Activated CD8-positive, alpha-beta memory T cell treated with anti-CD3 and anti-CD28 coated beads for 24 hours (primary cell): ENCODE measurements around the gene MICAL2.

ENCODE experiments used
- DNase-seq: peaks from one replicate; pipeline ENCODE4 v3.0.0-alpha.2; 2020

MICAL2 gene, protein sequence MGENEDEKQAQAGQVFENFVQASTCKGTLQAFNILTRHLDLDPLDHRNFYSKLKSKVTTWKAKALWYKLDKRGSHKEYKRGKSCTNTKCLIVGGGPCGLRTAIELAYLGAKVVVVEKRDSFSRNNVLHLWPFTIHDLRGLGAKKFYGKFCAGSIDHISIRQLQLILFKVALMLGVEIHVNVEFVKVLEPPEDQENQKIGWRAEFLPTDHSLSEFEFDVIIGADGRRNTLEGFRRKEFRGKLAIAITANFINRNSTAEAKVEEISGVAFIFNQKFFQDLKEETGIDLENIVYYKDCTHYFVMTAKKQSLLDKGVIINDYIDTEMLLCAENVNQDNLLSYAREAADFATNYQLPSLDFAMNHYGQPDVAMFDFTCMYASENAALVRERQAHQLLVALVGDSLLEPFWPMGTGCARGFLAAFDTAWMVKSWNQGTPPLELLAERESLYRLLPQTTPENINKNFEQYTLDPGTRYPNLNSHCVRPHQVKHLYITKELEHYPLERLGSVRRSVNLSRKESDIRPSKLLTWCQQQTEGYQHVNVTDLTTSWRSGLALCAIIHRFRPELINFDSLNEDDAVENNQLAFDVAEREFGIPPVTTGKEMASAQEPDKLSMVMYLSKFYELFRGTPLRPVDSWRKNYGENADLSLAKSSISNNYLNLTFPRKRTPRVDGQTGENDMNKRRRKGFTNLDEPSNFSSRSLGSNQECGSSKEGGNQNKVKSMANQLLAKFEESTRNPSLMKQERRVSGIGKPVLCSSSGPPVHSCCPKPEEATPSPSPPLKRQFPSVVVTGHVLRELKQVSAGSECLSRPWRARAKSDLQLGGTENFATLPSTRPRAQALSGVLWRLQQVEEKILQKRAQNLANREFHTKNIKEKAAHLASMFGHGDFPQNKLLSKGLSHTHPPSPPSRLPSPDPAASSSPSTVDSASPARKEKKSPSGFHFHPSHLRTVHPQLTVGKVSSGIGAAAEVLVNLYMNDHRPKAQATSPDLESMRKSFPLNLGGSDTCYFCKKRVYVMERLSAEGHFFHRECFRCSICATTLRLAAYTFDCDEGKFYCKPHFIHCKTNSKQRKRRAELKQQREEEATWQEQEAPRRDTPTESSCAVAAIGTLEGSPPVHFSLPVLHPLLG

DNA sequence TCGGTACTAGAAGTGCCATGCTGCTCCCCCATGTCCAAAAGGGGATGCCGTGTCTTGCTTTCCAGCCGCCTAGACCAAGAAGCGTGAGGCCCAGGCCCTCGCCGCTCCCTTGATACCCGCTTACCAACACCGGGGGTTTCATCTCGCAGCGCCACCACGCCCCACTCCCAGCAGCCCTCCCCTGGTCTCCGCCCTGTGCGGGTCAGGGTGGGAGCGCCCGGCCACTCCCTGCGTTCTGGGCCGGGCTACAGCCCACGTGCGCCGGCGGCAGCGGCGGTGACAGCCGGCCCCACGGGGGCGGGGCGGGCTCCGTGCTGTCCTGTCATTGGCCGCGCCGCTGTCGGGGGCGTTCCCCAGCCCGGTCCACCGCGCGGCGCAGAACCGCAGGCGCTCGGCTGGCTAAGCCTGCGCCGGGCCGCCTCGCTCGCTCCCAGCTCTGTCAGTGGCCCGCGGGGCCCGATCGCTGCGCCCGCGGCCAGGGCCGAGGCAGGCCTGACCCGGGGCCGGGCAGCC is at the start of gene MICAL2:
Gene MICAL2 (plus strand): TSS at position 390 of the 513 bp plus-strand sequence. CDS start 51,566 bp downstream, outside the sequence.
- DNase-seq, result peak; percentile 92

DNA sequence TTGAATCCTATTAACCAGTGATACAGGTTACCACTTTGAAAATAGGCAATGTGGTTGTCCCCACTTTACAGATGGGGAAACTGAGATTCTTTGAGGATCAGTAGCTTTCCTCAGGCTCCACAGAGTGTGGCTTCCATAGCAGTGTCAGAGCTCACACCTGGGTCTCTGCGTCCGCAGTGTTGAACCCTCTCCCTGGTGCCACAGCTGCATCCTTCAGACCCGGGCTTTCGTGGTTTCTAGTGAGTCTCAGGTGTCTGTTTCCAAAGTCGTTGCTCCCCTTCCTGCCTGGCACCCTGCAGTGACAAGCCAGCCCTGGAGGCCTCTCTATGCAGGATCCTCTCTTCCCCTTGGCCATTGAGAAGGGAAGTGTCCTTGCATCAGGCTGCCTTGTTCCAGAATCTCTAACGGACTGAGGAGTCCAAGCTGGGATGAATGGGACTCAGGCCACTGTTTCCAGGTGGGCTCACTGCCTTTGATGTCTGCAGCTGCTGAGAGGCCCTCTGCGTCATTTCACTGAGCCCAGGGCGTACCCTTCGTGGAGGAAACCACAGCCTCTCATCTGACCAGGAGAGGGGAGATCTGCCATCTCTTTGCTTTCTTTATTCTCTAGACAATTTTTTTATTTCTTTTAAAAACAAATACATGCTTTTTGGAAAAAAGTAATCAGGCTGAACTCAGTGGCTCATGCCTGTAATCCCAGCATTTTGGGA is 48.4 kb upstream of the MICAL2 start:
- no peak for DNase-seq

DNA sequence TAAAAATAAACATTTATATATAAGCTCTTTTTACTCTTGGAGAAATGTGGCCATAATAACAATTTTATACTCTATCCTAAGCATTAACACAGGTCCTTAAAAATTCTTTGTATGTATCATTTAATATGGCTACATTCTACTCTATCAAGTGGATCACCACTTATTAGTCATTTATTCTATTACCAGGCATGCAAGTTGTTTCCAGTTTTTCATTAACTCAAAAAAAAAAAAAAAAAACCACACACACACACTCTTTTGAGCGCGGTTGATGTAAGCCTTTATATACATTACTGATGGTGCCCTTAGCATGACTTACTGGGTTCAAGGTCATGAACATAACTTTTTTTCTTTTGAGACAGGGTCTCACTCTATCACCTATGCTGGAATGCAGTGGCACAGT is 47.1 kb upstream of the MICAL2 start:
- DNase-seq, result no peak

DNA sequence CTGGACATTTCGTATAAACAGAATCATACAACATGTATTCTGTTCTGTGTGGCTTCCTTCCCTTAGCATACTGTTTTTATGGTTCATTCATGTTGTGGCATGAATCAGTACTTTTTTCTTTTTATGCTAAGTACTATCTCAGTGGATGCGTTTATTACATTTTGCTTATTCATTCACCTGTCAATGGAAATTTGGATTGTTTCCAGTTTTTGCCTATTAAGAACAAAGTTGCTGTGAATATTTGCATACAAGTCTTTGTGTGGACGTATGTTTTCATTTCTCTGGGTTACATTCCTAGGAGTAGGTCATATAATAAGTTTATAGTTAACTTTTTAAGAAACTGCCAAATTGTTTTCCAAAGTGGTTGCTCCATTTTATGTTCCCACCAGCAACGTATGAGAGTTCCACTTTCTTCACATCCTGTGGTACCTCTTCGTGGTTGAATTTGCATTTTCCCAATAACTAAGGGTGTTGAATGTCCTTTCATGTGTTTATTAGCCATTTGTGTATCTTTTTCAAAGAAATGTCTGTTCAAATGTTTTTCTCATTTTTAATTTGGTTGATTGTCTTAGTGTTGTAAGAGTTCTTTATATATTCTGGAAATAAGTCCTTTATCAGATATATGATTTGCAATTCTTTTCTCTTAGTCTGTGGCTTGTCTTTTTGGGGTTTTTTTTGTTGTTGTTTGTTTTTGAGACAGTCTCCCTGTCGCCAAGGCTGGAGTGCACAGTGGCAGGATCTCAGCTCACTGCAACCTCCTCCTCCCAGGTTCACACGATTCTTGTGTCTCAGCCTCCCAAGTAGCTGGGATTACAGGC is 46.0 kb upstream of the MICAL2 start:
- DNase-seq, result no peak

DNA sequence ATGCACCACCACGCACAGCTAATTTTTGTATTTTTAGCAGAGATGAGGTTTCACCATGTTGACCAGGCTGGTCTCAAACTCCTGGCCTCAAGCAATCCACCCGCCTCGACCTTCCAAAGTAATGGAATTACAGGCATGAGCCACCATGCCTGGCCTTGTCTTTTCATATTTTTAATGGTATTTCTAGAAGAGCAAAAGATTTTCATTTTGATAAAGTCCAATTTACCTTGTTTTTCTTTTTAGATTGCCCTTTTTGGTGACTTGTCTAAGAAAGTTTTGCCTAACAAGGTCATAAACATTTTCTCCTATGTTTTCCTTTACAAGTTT is 45.5 kb upstream of the MICAL2 start:
- DNase-seq, result no peak

DNA sequence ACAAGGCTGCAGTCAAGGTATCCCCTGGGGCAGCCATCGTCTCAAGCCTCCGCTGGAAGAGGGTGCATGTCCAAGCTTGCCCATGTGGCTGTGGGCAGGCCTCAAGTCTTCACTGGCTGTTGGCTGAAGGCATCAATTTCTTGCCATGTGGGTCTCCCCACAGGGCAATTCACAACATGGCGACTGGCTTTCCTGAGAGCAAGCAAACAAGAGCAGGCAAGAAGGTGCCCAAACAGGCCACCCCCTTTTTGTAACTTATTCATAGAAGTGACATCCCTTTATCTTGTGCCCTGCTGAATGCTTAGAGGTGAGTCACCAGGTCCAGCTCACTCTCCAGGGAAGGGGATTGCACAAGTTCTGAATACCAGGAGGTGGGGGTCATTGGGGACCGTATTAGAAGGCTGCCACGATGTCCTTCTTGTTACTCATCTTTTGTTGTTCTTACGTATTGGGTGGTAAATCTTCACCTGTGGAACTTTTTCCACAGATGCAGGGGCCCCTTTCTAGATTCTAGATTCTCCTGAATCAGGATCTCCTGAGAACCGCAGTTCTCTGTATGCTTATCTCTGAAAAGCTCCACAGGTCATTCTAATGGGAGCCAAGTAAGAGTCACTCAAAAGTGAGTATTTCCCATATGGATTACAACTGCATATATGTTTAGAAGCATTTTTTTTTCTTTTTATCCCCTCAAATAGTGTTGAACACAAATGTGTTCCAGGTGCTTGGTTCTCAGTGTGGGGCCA is 44.2 kb upstream of the MICAL2 start:
- DNase-seq, result no peak

DNA sequence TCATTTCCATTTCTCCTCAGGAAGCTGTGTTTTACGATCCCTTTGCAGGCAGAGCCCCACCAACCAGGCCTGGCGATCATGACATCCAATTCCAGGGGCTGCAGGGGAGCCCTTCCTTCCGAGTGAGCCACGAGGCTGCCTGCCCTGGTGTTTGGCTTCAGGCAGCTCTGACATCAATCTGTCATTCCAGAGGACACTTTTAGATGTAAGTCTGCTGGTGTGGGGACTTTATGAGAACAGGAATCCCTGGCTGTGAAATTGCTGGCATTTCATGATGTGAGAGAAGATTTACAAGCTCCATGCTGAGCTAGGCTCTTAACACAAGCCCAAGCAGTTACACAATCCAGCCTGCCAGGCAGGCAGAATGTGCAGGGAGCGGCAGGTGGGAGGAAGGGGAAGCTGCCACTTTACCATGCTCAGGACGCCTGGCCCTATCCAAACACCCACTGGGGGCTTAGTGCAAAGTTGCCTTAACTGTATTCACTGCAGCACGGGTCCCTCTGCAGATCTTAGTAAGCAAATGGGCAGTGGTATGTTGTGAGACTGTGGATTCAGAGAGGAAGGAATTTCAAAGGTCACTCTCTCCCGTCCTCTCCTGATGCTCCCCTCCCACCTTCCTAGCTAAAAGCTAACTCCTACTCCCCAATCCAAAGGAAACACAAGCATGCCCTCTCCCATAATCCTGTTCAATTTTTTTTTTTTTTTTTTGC is 43.4 kb upstream of the MICAL2 start:
- no peak for DNase-seq

DNA sequence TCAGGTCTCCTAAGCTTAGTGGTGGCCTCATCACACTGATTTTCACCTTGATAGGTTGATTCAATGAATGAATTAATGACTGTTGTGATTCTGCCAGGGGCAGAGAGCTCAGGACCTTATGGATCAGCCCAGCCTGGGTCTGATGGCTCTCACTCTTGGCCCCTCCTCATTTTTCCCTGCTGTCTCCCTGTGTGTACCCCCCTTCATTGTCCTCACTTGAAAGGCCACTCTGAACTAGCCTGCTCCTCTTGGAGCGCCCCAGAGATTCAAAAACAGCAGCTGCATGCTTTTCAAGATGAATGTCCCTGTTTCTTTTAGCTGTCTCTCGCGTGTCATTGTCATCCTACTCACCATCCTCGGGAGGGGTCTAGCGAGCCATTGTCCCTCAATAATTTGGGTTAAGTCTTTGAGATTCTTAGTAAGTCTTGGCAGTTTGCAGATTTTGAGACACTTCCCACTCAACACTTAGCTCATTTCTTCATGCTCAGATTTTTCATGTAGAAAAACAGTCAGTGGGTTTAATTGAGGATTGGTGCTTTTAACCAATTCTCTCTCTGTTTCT is 42.5 kb upstream of the MICAL2 start:
- no peak for DNase-seq

DNA sequence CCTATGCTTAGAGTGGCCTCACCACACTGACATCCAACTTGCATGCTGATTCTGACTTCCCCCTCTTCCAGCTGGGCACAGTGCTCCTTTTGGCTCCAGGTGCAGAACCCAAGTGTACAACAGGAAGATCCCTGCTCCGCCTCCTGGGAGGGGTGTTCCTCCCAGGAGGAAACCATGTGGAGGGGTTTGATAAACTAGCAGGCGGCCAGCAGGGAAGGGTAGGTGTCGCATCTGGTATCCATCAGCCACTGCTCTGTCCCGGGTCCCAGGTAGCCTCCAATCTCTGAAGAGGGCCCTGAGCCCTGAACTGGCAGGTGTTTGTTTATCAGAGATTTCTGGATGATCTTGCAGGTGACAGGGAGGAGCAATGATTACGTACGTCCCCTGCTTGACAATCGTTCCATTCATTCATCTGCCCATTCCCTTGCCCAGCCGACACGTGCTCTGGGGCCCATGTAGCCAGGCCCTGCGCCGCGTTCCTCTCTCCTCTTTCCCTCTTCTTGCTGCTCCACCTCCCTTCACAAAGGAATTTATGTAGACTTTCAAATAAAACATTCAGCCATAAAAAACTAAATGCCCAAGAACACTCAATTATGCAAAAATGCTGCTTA is 41.2 kb upstream of the MICAL2 start:
- no peak for DNase-seq

DNA sequence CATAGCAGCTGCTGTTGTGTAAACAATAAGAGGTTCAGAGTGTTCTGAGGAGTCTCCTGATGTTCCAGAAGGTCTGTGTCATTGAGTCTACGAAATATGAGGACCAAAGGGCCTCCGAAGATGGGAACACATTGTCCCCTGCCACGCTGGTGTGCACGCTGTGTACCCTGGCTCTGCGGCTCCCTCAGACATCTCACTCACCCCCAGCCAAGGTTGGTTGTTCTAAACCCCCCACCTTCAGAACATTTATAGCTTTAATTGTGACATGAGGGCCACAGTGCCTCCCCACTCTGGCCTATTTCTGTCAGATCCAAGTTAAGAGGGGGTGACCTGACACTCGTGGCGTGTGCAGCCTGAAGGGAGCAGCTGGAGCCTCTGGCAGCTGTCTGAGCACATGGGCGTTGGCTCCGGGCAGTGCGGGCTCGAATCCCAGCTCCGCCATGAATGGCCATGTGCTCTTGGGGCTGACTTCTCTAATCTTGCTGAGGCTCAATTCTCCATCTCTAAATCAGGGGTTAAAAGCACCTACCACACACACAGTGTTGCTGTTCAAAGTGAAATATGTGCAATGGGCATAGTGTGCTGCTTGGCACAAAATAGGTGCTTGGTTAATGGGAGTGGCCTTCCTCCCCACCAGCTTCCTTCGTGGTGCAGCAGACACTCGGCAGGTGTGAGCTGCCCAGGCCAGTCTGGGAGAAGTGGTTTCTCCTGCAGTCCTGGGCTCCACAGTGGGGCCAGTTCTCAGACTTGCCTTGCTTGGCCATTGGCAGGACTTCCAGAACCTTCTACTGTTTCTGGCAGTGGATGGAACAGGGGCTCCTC is 39.7 kb upstream of the MICAL2 start:
- DNase-seq, result no peak

DNA sequence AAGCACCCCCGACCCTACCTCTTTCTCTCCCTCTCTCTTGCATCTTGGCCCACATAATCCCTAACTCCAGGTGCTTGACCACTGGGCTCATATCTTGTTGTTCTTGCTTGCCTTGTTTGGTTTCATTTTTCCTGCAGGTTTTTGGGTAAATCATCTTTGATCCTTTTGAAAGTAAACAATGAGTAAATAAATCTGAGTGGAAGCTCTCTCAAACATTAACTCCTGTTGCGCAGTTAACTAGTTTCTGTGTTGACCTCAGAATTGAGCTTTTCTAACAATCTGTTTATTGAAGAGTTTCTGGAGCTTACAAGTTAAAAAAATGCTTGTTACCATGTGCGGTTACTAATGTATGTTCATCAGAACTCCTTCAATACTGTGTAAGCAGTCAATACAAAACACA is 38.8 kb upstream of the MICAL2 start:
- no peak for DNase-seq

DNA sequence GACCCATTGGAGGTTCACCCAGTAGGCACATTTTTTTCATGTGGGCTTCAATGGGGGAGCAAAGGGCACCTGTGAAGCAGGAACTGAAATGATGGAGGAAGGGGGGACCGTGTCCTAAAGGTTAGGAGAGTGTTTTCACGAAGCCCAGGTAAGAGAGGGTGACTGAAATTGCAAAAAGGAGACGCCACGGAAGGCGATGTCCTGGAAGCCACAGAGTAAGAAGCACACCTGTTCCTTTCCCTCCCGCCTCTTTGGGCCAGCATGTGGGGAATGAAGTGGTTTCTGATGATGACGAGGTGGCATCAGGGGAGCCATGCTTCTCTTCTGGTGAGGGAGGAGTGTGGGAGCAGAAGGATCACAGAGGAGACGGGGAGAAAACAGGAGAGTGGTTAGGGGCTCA is 37.0 kb upstream of the MICAL2 start:
- DNase-seq, result no peak

DNA sequence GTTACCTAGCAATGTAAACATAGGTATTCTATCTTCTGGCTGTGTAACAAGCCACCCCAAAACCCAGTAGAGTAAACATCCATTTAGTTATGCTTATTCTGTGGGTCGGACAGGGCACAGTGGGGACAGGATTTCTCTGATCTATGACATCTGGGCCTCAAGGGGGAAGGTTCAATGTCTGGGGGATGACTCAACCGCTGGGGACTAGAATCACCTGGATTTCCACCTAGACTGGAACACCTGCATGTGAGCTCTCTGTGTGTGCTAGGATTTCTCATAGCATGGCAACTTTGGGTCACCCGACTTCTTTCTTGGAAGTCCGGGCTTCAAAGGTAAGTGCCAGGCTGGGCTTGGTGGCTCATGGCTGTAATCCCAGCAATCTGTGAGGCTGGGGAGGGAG is 36.5 kb upstream of the MICAL2 start:
- DNase-seq, result no peak

DNA sequence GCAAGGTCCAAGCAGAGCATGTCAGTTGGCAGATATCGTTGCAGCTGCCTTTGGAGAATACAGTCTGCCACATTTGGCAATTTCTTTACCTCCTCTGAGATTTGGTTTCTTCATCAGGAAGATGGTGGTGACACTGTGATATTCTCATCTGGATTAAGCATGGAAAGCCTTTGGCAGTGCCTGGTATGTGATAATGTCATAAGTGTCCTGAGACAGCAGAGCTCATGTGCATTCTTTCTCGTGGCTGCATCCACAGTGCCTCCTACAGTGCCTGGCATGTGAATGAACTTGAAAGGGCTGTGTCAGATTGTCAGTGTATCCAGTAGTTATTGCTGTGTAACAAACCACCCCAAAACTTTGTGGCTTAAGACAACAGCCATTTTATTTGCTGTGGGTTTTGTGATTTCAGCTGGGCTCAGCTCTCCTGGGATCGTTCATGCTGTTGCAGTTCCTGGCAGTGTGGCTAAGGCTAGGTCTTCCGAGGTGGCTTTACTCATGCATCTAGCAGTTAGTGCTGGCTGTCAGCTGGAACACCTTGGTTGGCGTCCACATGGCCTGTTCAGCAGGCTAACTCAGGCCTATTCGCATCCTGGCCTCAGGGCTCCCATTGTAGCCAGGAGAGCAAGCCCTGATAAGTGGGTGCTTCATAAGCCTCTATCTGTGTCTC is 35.7 kb upstream of the MICAL2 start:
- DNase-seq, result no peak

DNA sequence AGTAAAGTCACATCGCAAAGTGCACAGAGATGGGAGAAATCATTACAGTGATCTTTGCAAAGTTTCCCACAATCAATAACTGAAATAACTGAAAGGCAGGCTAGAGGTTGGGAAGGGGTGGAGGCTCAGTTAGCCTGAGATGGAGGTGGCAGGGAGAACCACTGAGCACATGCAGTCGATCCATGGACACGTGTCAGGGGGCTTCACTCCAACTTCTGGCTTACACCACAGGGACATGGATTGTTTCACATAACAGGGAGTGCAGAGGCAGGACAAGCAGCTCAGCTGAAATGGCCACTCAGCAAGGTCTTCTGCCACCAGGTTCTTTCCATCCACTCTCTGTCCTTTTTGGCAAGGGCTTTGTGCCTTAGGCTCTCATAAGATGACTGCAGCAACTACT is 35.1 kb upstream of the MICAL2 start:
- DNase-seq, result no peak

DNA sequence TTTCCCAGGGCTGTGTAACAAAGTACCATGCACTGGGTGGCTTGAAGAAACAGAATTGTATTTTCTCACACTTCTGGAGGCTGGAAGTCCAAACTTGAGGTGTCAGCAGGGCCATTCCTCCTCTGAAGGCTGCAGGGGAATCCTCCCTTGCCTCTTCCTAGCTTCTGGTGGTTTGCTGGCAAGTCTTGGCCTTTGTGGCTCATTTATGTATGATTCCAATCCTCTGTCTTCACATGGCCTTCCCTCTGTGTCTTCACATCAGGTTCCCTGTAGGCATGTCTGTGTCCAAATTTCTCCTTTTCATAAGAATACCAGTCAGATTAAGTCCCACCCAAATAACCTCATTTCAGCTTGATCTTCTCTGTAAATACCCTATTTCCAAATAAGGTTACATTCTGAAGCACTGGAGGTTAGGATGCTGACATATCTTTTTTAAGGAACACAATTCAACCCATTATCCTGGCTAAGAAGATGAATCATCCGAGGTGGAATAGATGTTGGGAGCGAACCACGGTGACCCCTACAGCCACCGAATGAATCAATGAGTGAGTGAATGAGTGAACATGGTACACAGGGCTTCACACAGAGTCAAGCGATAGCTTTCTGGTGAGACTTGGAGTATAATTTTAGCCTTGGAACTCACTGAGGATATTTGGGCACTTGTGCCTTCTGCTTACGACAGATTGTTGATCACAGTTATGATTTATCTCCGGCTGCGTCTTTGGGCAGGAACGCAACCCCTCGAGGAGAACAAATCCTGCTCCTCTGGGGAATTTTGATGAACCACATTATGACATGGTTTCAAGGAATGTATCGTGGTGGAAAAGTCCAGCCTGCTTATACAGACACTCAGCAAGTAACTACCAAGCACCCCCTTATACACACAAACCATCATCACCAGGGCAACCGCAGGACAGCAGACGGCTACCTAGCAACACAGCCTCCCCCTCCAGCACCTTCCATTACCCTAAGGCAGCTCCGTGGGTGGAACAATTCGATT is 34.3 kb upstream of the MICAL2 start:
- no peak for DNase-seq
